WERI-Rb-1 (cell line): ENCODE data around the gene ABLIM3.
A peak's percentile ranks its signal among the peaks of the same experiment; 100 is the strongest.

Experiments
- DNase-seq: peaks from one replicate; pipeline ENCODE4 v3.0.0-alpha.2; 2020
- H3K27ac ChIP-seq: fragments of 250-450 bp; sonication (Bioruptor Pico); 2 replicates; pipeline ENCODE4 v1.5.1; 2020; ENCODE audit warnings: mild to moderate bottlenecking, moderate library complexity
- H3K27me3 ChIP-seq: fragments of 250-450 bp; sonication (Bioruptor Pico); 2 replicates; pipeline ENCODE4 v1.5.1; 2021; ENCODE audit warnings: mild to moderate bottlenecking, low read depth, moderate library complexity; ENCODE audit not compliant: insufficient read depth, severe bottlenecking
- H3K36me3 ChIP-seq: fragments of 250-450 bp; sonication (Bioruptor Pico); 2 replicates; pipeline ENCODE4 v1.5.1; 2020; ENCODE audit warnings: mild to moderate bottlenecking, moderate library complexity
- H3K4me3 ChIP-seq: 2 replicates; pipeline ENCODE4 v1.5.1; 2011; ENCODE audit warnings: low read depth, mild to moderate bottlenecking, control low read depth, low read length
- H3K9me3 ChIP-seq: fragments of 250-450 bp; sonication (Bioruptor Pico); 2 replicates; pipeline ENCODE4 v1.5.1; 2021; ENCODE audit warnings: mild to moderate bottlenecking, moderate library complexity; ENCODE audit not compliant: severe bottlenecking
- CTCF ChIP-seq: IDR thresholded peaks from 2 replicates; pipeline ENCODE4 v1.5.1; 2011; ENCODE audit warnings: low read depth, mild to moderate bottlenecking, control low read depth, inconsistent platforms, low read length

ABLIM3 gene

GRCh38 chr5:149128023-149128875, 13.0 kb upstream of the ABLIM3 start:
- Histone ChIP-seq H3K36me3 (no peaks in the 10 kb centered on the region), H3K9me3 (no peaks in the 10 kb centered on the region), H3K27me3 (peaks cover 75% of the 10 kb centered on the region), H3K27ac (no peak overlapping the region), H3K4me3 (no peak overlapping the region)
- peak; percentile 79 for TF ChIP-seq CTCF
- peak; percentile 50 for DNase-seq

GRCh38 chr5:149129181-149129580, 12.1 kb upstream of the ABLIM3 start:
- no peak overlapping the region for H3K4me3 ChIP-seq
- no peaks in the 10 kb centered on the region for H3K36me3 ChIP-seq
- no peak overlapping the region for H3K27ac ChIP-seq
- no peak for TF ChIP-seq CTCF
- DNase-seq, result no peak
- H3K27me3 ChIP-seq, result peaks cover 72% of the 10 kb centered on the region
- no peaks in the 10 kb centered on the region for H3K9me3 ChIP-seq

GRCh38 chr5:149130121-149130914, 11.0 kb upstream of the ABLIM3 start:
- TF ChIP-seq CTCF, result no peak
- Histone ChIP-seq H3K36me3 (no peaks in the 10 kb centered on the region), H3K27ac (no peak overlapping the region), H3K27me3 (peaks cover 73% of the 10 kb centered on the region), H3K9me3 (no peaks in the 10 kb centered on the region), H3K4me3 (no peak overlapping the region)
- no peak for DNase-seq

- no peaks in the 10 kb centered on the region for H3K36me3 ChIP-seq
- no peak overlapping the region for H3K27ac ChIP-seq
- peaks cover 75% of the 10 kb centered on the region for H3K27me3 ChIP-seq
- no peak overlapping the region for H3K4me3 ChIP-seq
- no peak for DNase-seq
- no peaks in the 10 kb centered on the region for H3K9me3 ChIP-seq
- no peak for TF ChIP-seq CTCF
These were observed 8.8 kb upstream of the ABLIM3 start for GRCh38 chr5:149132474-149132873.

GRCh38 chr5:149133795-149134777, 7.2 kb upstream of the ABLIM3 start:
- no peak overlapping the region for H3K4me3 ChIP-seq
- peaks cover 82% of the 10 kb centered on the region for H3K27me3 ChIP-seq
- DNase-seq, result no peak
- TF ChIP-seq CTCF, result no peak
- H3K9me3 ChIP-seq, result no peaks in the 10 kb centered on the region
- no peak overlapping the region for H3K27ac ChIP-seq
- no peaks in the 10 kb centered on the region for H3K36me3 ChIP-seq
